MCF 10A (cell line): ENCODE results near the gene CBX2. TPM values are rescaled to one million over a fixed set of nuclear protein-coding genes. Genes with fewer than 3 reads are reported as not detected.

Experiments
- BruUV-seq: library from RNA; stranded (reverse); fragments of 400-500 nt; replicated peaks from 2 replicates; lab custom pipeline; 2021; lab: Mats Ljungman, UMichigan
- CTCF ChIA-PET: fragments of 300-600 bp; sonication (Branson Sonifier 250); formaldehyde crosslinking; extraction: SDS; loops from one replicate; lab custom pipeline; 2021; ENCODE audit warnings: antibody characterized with exemption, inconsistent platforms; lab: Yijun Ruan, JAX
- POLR2A ChIA-PET: fragments of 300-600, 350-650 bp; sonication (Branson Sonifier 250); formaldehyde crosslinking; extraction: SDS; loops from one replicate; lab custom pipeline; 2020; ENCODE audit warnings: antibody characterized with exemption, inconsistent platforms; lab: Yijun Ruan, JAX
- DNase-seq: peaks from one replicate; pipeline ENCODE4 v3.0.0-alpha.2; 2018; ENCODE audit not compliant: unreplicated experiment
- H3K27ac Mint-ChIP-seq: one replicate; pipeline ENCODE4 v1.8.0; 2022; ENCODE audit warnings: mild to moderate bottlenecking, low read depth, mixed read lengths; ENCODE audit not compliant: unreplicated experiment
- H3K27me3 Mint-ChIP-seq: one replicate; pipeline ENCODE4 v1.8.0; 2022; ENCODE audit warnings: mixed read lengths; ENCODE audit not compliant: insufficient read depth, unreplicated experiment
- H3K36me3 Mint-ChIP-seq: one replicate; pipeline ENCODE4 v1.8.0; 2022; ENCODE audit warnings: mild to moderate bottlenecking, moderate library complexity, mixed read lengths; ENCODE audit not compliant: insufficient read depth, unreplicated experiment
- H3K4me1 Mint-ChIP-seq: one replicate; pipeline ENCODE4 v1.8.0; 2022; ENCODE audit warnings: mixed read lengths; ENCODE audit not compliant: insufficient read depth, unreplicated experiment
- H3K4me3 Mint-ChIP-seq: one replicate; pipeline ENCODE4 v1.8.0; 2022; ENCODE audit warnings: mild to moderate bottlenecking, moderate library complexity, mixed read lengths; ENCODE audit not compliant: unreplicated experiment
- H3K9me3 Mint-ChIP-seq: one replicate; pipeline ENCODE4 v1.8.0; 2022; ENCODE audit warnings: mixed read lengths; ENCODE audit not compliant: unreplicated experiment
- intact Hi-C: fragments of 100-400 bp; cut with micrococcal nuclease; formaldehyde crosslinking; loops from 2 replicates; pipeline ENCODE4 v1.14.1; 2022
- total RNA-seq: library from RNA; stranded (reverse); gene quantifications from 2 replicates; pipeline ENCODE4 v1.2.3, GENCODE V29; 2022
- TF ChIP-seq, protein P1 (sequence below): fragments of 200-600 bp; IDR thresholded peaks from one replicate; pipeline ENCODE4 v1.8.0; 2022; ENCODE audit warnings: antibody characterized with exemption, mild to moderate bottlenecking; ENCODE audit not compliant: unreplicated experiment

Gene CBX2
- total RNA-seq, 1 experiment from 2014 or later: 3.9 TPM

DNA sequence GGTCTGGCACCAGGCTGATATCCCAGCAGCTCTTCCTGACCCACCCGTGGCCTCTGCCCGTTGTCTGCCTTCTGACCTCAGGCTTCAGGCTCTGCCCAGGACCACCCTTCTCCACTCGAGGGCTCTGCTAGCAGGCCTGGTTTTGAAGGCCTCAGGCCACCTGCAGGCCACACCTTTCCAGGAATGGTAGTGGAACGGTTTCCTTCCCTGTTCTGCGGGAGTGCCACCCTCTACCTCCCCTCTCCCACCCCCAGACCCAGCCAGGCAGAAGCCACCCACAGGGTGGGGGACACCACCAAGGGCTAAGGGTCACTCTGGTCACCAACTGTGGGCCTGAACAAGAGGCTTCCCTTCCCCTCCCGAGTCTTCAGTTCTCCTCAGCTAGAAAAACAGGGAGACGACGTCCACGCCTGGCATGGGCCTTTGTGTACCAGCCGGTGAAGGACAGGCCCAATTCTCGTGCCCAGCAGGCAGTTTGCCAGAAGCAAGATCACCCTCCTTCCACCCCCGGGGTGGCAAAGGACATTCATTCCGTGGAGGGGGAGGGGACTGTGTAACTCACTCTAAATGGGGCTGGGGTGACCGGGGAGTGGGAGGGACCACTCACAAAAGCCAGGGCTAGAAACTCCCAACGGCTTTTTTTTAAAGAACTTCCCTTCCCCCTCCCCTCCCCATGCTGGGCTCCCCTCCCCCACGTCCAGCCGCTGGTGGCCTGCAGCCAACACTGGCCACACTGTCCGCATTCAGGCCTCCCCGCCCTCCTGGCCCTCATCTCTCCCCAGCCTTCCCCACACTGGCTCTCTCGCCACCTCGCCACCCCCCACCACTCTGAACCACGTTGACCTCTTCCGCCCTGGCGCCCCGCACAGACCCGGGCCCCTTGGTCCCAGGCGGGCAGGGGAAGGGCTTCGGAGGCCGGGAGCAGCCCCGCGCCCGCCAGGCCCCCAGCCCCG is 53.6 kb downstream of the CBX2 start:
- intact Hi-C loops: loop anchor here (10.0 kb wide), 1 partner anchor 87 kb away; no protein-coding TSS in a partner anchor
- H3K27ac Mint-ChIP-seq: peak overlapping the region; percentile 51
- H3K9me3 Mint-ChIP-seq: no peaks in the 10 kb centered on the region
- no TSS peak for BruUV-seq
- DNase-seq: no peak
- CTCF ChIA-PET: interaction anchor here (0.7 kb wide), 1 partner anchor 84 kb away, joined by 3 read pairs; no protein-coding TSS in a partner anchor
- no peak overlapping the region for H3K4me3 Mint-ChIP-seq
- POLR2A ChIA-PET: no interaction called here
- H3K4me1 Mint-ChIP-seq: peaks cover 16% of the 10 kb centered on the region
- no peaks in the 10 kb centered on the region for H3K27me3 Mint-ChIP-seq
- TF ChIP-seq, protein P1, sequence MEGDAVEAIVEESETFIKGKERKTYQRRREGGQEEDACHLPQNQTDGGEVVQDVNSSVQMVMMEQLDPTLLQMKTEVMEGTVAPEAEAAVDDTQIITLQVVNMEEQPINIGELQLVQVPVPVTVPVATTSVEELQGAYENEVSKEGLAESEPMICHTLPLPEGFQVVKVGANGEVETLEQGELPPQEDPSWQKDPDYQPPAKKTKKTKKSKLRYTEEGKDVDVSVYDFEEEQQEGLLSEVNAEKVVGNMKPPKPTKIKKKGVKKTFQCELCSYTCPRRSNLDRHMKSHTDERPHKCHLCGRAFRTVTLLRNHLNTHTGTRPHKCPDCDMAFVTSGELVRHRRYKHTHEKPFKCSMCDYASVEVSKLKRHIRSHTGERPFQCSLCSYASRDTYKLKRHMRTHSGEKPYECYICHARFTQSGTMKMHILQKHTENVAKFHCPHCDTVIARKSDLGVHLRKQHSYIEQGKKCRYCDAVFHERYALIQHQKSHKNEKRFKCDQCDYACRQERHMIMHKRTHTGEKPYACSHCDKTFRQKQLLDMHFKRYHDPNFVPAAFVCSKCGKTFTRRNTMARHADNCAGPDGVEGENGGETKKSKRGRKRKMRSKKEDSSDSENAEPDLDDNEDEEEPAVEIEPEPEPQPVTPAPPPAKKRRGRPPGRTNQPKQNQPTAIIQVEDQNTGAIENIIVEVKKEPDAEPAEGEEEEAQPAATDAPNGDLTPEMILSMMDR: no peak
- H3K36me3 Mint-ChIP-seq: peaks cover 43% of the 10 kb centered on the region

DNA sequence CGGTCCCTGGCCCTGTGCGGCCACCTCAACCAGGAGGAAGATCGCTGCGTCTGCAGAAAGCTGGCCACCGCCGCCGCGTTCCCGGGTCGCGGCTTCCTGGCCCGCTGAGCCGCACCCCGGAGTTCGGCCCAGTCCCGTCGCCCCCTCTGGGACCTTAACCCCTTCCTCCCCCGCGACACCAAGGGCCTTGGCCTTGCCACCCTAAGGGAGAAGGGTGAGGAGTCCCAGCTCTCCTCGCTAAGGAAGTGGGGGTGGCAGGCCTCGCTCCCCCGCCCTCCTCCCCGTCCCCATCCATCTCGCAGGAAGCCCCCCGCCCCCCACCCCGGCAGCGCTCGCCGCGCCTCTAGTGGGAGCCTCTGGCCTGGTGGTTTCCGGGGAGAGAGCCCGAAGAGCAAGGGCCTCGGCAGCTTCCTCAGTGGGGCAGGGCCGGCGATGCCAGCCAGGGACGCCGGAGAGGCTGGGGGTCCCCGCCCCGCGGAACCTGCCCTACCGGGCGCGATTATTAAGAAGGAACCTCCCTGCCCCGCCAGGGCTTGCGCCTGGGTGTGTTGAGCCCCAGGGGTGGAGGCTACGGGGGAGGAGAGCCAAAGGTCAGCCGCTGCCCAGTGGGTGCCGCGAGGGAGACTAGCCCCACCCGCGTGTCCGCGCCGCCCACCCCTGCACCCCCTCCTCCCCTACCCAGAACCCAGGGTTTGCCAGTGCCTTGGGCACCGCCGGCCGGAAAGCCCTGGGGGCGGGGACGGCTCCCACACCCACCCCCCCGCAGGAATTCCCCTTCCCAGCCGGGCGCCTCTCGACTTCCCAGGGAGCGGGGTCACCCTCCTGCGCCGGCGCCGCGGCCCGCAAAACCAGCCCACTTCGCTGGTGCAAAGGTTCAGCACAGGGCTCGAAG is 54.5 kb downstream of the CBX2 start:
- Mint-ChIP-seq H3K9me3 (no peaks in the 10 kb centered on the region), H3K4me3 (peak overlapping the region; percentile 47), H3K36me3 (peaks cover 50% of the 10 kb centered on the region), H3K4me1 (peaks cover 20% of the 10 kb centered on the region), H3K27ac (no peak overlapping the region), H3K27me3 (no peaks in the 10 kb centered on the region)
- POLR2A ChIA-PET: interaction anchor here (0.7 kb wide), 1 partner anchor 91 kb away, joined by 3 read pairs; no protein-coding TSS in a partner anchor
- CTCF ChIA-PET: interaction anchor here (0.6 to 5.0 kb wide), 3 partner anchors 23 to 111 kb away, joined by 3 to 34 read pairs (median 4); no protein-coding TSS in a partner anchor
- DNase-seq: no peak
- no TSS peak for BruUV-seq
- intact Hi-C loops: loop anchor here (10.0 kb wide), 1 partner anchor 88 kb away; no protein-coding TSS in a partner anchor
- TF ChIP-seq, protein P1: no peak

DNA sequence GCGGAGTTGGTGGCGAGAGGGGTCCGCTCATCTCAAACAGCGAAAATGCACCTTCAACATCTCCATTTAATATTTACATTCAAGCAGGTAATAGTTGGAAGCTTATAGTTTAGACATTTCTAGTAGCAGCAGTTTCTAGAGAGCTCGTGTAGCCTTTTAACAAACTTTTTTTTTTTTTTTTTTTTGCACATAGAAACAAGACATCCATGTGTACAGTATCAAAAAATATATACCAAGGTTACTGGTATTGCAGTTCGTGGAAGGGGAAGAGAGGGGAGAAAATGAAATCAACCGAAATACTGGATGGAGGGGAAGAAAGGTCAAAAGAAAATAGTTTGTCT is 55.1 kb downstream of the CBX2 start:
- ChIA-PET POLR2A (interaction anchor here (0.7 kb wide), 1 partner anchor 91 kb away, joined by 3 read pairs; no protein-coding TSS in a partner anchor), CTCF (interaction anchor here (0.6 to 5.0 kb wide), 4 partner anchors 17 to 112 kb away, joined by 3 to 34 read pairs (median 4); no protein-coding TSS in a partner anchor)
- H3K27me3 Mint-ChIP-seq: no peaks in the 10 kb centered on the region
- TF ChIP-seq, protein P1: no peak
- H3K36me3 Mint-ChIP-seq: peaks cover 55% of the 10 kb centered on the region
- H3K27ac Mint-ChIP-seq: no peak overlapping the region
- H3K9me3 Mint-ChIP-seq: no peaks in the 10 kb centered on the region
- H3K4me3 Mint-ChIP-seq: peak overlapping the region; percentile 47
- intact Hi-C loops: loop anchor here (10.0 kb wide), 1 partner anchor 88 kb away; no protein-coding TSS in a partner anchor
- peaks cover 20% of the 10 kb centered on the region for H3K4me1 Mint-ChIP-seq
- no peak for DNase-seq
- no TSS peak for BruUV-seq
